DOHH2 (cell line): Measurements from ENCODE around the gene TUT1.

Source experiments
- CTCF ChIP-seq: fragments of 200-600 bp; sonication (generic); IDR thresholded peaks from one replicate; pipeline ENCODE4 v1.5.1; 2014; ENCODE audit warnings: antibody characterized with exemption, mild to moderate bottlenecking, low read depth, low read length; ENCODE audit not compliant: poor library complexity, severe bottlenecking
- EZH2phosphoT487 ChIP-seq: fragments of 200-600 bp; sonication (generic); IDR thresholded peaks from 2 replicates; pipeline ENCODE4 v1.6.1; 2017; ENCODE audit warnings: borderline replicate concordance, mild to moderate bottlenecking, antibody characterized with exemption, low read length, moderate library complexity, mixed read lengths

- TF ChIP-seq CTCF (peak; percentile 98), EZH2phosphoT487 (0 out of 2 replicates have a peak, but pooled peaks have one; percentile 90)
Observed at GRCh38 chr11:62542750-62543567, 48.4 kb downstream of the TUT1 start.
